Endothelial cell of umbilical vein (primary cell): ENCODE measurements around the gene TJP1. TPM values are rescaled to one million over a fixed set of nuclear protein-coding genes. Genes with fewer than 3 reads are reported as not detected.

Experiments used
- BruUV-seq: library from RNA; stranded (reverse); fragments of 400-500 nt; replicated peaks from 2 replicates; lab custom pipeline; 2021; lab: Mats Ljungman, UMichigan
- CTCF ChIA-PET: fragments of 300-600, 350-600 bp; sonication (Branson Sonifier 250); formaldehyde crosslinking; loops from one replicate; lab custom pipeline; 2021; ENCODE audit warnings: antibody characterized with exemption, inconsistent platforms; lab: Charles Lee
- POLR2A ChIA-PET: fragments of 300-600, 350-600 bp; sonication (Branson Sonifier 250); formaldehyde crosslinking; loops from one replicate; lab custom pipeline; 2021; ENCODE audit warnings: antibody characterized with exemption, inconsistent platforms; lab: Charles Lee
- DNase-seq: peaks from one replicate; pipeline ENCODE4 v3.0.0-alpha.2; 2011; ENCODE audit warnings: low read depth, low spot score
- FAIRE-seq: peaks from 2 replicates; lab custom pipeline; 2011; peaks lifted over from hg19 to GRCh38; lab: Jason Lieb, UNC
- H2AFZ ChIP-seq: 2 replicates; pipeline ENCODE4 v1.6.0; 2012; ENCODE audit warnings: low read depth, low read length, control low read depth, inconsistent platforms
- H3K27ac ChIP-seq: 2 replicates; pipeline ENCODE4 v1.5.1; 2011; ENCODE audit warnings: low read depth, mild to moderate bottlenecking, control low read depth, low read length, moderate library complexity; ENCODE audit not compliant: insufficient read depth
- H3K27me3 ChIP-seq, 2 experiments: 2 replicates each; pipeline versions ENCODE4 v1.6.0 to v1.6.1; 2011; ENCODE audit warnings: low read length in 2 of 2, mixed read lengths in 1 of 2; ENCODE audit not compliant: control insufficient read depth in 2 of 2, insufficient read depth in 2 of 2
- H3K36me3 ChIP-seq, 2 experiments: 2 replicates in 1 of 2; 3 replicates in 1 of 2; pipeline ENCODE4 v1.5.1; 2011; ENCODE audit warnings: low read length in 2 of 2, mild to moderate bottlenecking in 1 of 2, moderate library complexity in 1 of 2; ENCODE audit not compliant: control insufficient read depth in 2 of 2, insufficient read depth in 2 of 2; ENCODE audit errors: extremely low read depth in 1 of 2
- H3K4me1 ChIP-seq: 3 replicates; pipeline ENCODE4 v1.5.1; 2011; ENCODE audit warnings: mild to moderate bottlenecking, low read length; ENCODE audit not compliant: control insufficient read depth, insufficient read depth; ENCODE audit errors: extremely low read depth
- H3K4me2 ChIP-seq: 2 replicates; pipeline ENCODE4 v1.6.1; 2011; ENCODE audit warnings: low read length, control low read depth, mixed read lengths; ENCODE audit not compliant: insufficient read depth
- H3K4me3 ChIP-seq, 3 experiments: fragments of 200-600 bp in 1 of 3; sonication (generic), shearing (Covaris generic) in 1 of 3; replicated peaks in 1 of 3; 2 replicates each; pipeline ENCODE4 v1.5.1; 2011 to 2016; ENCODE audit warnings: control low read depth in 3 of 3, low read length in 3 of 3, mild to moderate bottlenecking in 2 of 3, inconsistent platforms in 1 of 3, low read depth in 1 of 3, moderate library complexity in 1 of 3; ENCODE audit not compliant: insufficient read depth in 1 of 3
- H3K79me2 ChIP-seq: 2 replicates; pipeline ENCODE4 v1.6.0; 2012; ENCODE audit warnings: low read length, inconsistent platforms; ENCODE audit not compliant: control insufficient read depth, insufficient read depth
- H3K9ac ChIP-seq: replicated peaks from 2 replicates; pipeline ENCODE3; 2011; ENCODE audit warnings: low read length, control low read depth; ENCODE audit not compliant: insufficient read depth; ENCODE audit errors: extremely low read depth
- H3K9me1 ChIP-seq: replicated peaks from 3 replicates; pipeline ENCODE4 v1.6.0; 2011; ENCODE audit warnings: mild to moderate bottlenecking, low read length; ENCODE audit not compliant: control insufficient read depth, insufficient read depth; ENCODE audit errors: extremely low read depth
- H3K9me3 ChIP-seq: replicated peaks from 2 replicates; pipeline ENCODE4 v1.5.1; 2012; ENCODE audit warnings: low read length, inconsistent platforms; ENCODE audit not compliant: control insufficient read depth, insufficient read depth
- H4K20me1 ChIP-seq: replicated peaks from 2 replicates; pipeline ENCODE3; 2011; ENCODE audit warnings: mild to moderate bottlenecking, low read length; ENCODE audit not compliant: control insufficient read depth, insufficient read depth; ENCODE audit errors: extremely low read depth
- EZH2 ChIP-seq: IDR thresholded peaks from 2 replicates; pipeline ENCODE4 v1.6.1; 2012; ENCODE audit warnings: borderline replicate concordance, low read depth, mild to moderate bottlenecking, moderate library complexity, low read length, inconsistent platforms; ENCODE audit not compliant: severe bottlenecking
- FOS ChIP-seq: IDR thresholded peaks from 2 replicates; pipeline ENCODE4 v1.6.1; 2011; ENCODE audit warnings: mild to moderate bottlenecking, low read length, moderate library complexity, borderline replicate concordance; ENCODE audit not compliant: insufficient read depth
- GATA2 ChIP-seq: IDR thresholded peaks from 2 replicates; pipeline ENCODE4 v1.7.0; 2011; ENCODE audit warnings: low read depth, mild to moderate bottlenecking, moderate library complexity, mixed read lengths, low read length; ENCODE audit not compliant: insufficient read length, insufficient read depth
- JUN ChIP-seq: IDR thresholded peaks from 2 replicates; pipeline ENCODE4 v1.6.1; 2011; ENCODE audit warnings: borderline replicate concordance, low read depth; ENCODE audit not compliant: insufficient read length, insufficient read depth
- MYC ChIP-seq: IDR thresholded peaks from one replicate; pipeline ENCODE4 v1.6.1; 2011; ENCODE audit warnings: mild to moderate bottlenecking, low read depth, low read length
- POLR2A ChIP-seq: IDR thresholded peaks from 2 replicates; pipeline ENCODE4 v1.6.1; 2012; ENCODE audit warnings: low read depth, mild to moderate bottlenecking, control low read depth, low read length
- POLR2AphosphoS5 ChIP-seq: IDR thresholded peaks from 2 replicates; pipeline ENCODE4 v1.6.1; 2012; ENCODE audit warnings: low read depth, mild to moderate bottlenecking, control low read depth, low read length, moderate library complexity; ENCODE audit not compliant: insufficient read depth
- dilution Hi-C: fragments of 300-500 bp; cut with MboI; formaldehyde crosslinking; loops from one replicate; pipeline ENCODE4 v1.15.0; 2019; ENCODE audit warnings: low sequenced_read_pairs; ENCODE audit not compliant: extremely low pct_ligation_motif_present
- intact Hi-C: fragments of 100-400 bp; cut with micrococcal nuclease; formaldehyde crosslinking; loops from one replicate; pipeline ENCODE4 v1.10.0; 2022
- polyA plus RNA-seq, 4 experiments: library from polyadenylated mRNA; depleted of rRNA in 3 of 4; stranded (reverse) in 3 of 4; unstranded in 1 of 4; fragments of >200 nt; gene quantifications; 2 replicates each; pipeline versions ENCODE4 v1.2.1 to v1.2.3, GENCODE V29; 2011 to 2012; ENCODE audit warnings: missing spikeins in 1 of 4
- total RNA-seq: library from RNA; stranded (reverse); gene quantifications from 2 replicates; pipeline ENCODE4 v1.2.3, GENCODE V29; 2021
- TF ChIP-seq, protein P1 (sequence below): IDR thresholded peaks from 2 replicates; pipeline ENCODE4 v1.6.1; 2011; ENCODE audit not compliant: insufficient read depth, insufficient read length
- TF ChIP-seq, protein P2 (sequence below), 2 donors: IDR thresholded peaks; 1 replicate in 1 of 2; 2 replicates in 1 of 2; pipeline ENCODE4 v1.5.1; 2011; ENCODE audit warnings: low read length in 2 of 2, mild to moderate bottlenecking in 2 of 2, moderate library complexity in 2 of 2, control low read depth in 1 of 2, inconsistent platforms in 1 of 2, low read depth in 1 of 2; ENCODE audit not compliant: insufficient read depth in 1 of 2; ENCODE audit errors: extremely low read depth in 1 of 2

Gene TJP1
- total and polyA plus RNA-seq, 2 donors (not counting 3 experiments of a cell fraction or from before 2014, with no cell fraction given): 45.6 to 128 TPM

DNA sequence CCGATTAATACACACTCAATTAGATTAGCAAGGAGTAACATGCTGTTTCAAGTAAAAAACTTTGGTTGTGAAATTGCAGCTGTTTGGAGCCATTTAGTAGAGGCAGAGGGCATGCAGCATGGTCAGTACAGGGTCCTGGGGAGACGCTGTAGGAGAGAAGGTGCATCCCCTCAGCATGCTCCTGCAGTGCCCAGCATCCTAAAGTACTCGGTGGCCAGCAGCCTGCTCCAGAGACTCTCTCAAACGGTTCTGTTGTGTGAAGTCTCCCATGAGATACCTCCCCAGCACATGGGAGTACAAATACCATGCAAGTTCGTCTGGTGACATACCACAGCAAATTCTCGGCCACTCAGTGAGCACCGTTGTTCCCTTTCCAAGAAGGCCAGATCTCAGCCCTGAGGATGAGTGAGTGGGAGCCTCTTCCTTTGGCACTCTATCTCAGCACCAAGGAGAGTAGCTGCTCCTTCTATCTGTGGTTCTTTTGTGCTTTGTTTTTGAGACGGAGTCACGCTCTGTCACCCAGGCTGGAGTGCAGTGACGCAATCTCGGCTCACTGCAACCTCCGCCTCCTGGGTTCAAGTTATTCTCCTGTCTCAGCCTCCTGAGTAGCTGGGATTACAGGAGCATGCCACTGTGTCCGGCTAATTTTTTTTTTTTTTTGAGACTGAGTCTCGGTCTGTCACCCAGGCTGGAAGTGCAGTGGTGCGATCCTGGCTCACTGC is 72.7 kb downstream of the TJP1 start:
- Histone ChIP-seq H3K27ac (no peak overlapping the region), H3K4me2 (no peak overlapping the region), H3K9ac (no peak overlapping the region), H3K9me3 (no peaks in the 10 kb centered on the region), H3K27me3 (no peaks in the 10 kb centered on the region), H4K20me1 (peaks cover 2% of the 10 kb centered on the region), H3K9me1 (no peaks in the 10 kb centered on the region), H3K36me3 (peaks cover 0 to 8% of the 10 kb centered on the region in 2 experiments), H3K4me3 (no peak overlapping the region), H3K4me1 (no peaks in the 10 kb centered on the region), H3K79me2 (peaks cover 5% of the 10 kb centered on the region), H2AFZ (no peak overlapping the region)
- intact Hi-C loops (no loop called here), dilution Hi-C loops (no loop called here)
- no peak for TF ChIP-seq JUN
- TF ChIP-seq POLR2A: no peak
- no peak for TF ChIP-seq EZH2
- TF ChIP-seq, protein P1, sequence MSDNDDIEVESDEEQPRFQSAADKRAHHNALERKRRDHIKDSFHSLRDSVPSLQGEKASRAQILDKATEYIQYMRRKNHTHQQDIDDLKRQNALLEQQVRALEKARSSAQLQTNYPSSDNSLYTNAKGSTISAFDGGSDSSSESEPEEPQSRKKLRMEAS: no peak
- no peak for TF ChIP-seq GATA2
- TF ChIP-seq, protein P2, sequence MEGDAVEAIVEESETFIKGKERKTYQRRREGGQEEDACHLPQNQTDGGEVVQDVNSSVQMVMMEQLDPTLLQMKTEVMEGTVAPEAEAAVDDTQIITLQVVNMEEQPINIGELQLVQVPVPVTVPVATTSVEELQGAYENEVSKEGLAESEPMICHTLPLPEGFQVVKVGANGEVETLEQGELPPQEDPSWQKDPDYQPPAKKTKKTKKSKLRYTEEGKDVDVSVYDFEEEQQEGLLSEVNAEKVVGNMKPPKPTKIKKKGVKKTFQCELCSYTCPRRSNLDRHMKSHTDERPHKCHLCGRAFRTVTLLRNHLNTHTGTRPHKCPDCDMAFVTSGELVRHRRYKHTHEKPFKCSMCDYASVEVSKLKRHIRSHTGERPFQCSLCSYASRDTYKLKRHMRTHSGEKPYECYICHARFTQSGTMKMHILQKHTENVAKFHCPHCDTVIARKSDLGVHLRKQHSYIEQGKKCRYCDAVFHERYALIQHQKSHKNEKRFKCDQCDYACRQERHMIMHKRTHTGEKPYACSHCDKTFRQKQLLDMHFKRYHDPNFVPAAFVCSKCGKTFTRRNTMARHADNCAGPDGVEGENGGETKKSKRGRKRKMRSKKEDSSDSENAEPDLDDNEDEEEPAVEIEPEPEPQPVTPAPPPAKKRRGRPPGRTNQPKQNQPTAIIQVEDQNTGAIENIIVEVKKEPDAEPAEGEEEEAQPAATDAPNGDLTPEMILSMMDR (IDR thresholded peaks at IDR 0.05; ENCODE audit: extremely low read depth in 1 of 2, insufficient read depth in 1 of 2, low read depth in 1 of 2, low read length in 2 of 2): no peak
- TF ChIP-seq POLR2AphosphoS5: no peak
- TF ChIP-seq MYC: no peak
- no peak for TF ChIP-seq FOS
- DNase-seq (no peak), FAIRE-seq (no peak)
- CTCF ChIA-PET: interaction anchor here (1.0 to 9.5 kb wide), 9 partner anchors 13 to 326 kb away, joined by 3 to 295 read pairs (median 14); partner anchors contain the start of gene TJP1
- POLR2A ChIA-PET: interaction anchor here (0.8 kb wide), 1 partner anchor 72 kb away, joined by 3 read pairs; no protein-coding TSS in a partner anchor
- BruUV-seq: no TSS peak
